ENCODE data around the gene SLMAP.

SLMAP gene

DNA sequence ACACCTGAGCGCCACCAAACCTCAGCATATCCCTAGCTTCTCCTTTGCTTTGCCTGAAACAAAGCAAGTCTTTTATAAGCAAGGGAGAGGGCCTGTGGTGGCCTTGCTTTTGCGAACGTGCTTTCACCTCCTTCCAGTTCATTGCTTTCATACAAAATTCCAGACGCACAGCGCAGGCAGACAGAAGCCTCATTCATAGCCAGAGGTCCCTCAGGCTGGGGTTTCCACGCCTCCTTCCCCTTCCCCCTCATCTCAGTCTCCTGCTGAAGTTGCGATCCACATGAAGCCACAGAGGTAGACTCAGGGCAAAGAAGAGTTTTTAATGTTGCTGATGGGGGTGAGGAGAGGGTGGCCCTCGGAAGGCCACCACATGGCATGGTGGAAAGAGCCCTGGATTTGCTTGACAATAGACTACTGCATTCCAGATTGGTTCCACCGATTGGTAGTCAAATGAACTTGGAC lies 192.7 kb downstream of the SLMAP start:
- no peak for FAIRE-seq

GRCh38 chr3:57949344-57949743 lies 193.2 kb downstream of the SLMAP start:
- no peak for FAIRE-seq
- DNase-seq (ENCODE audit: insufficient read length, low spot score): no peak
- no peak for TF ChIP-seq PAX5 (IDR thresholded peaks at IDR 0.05; ENCODE audit: insufficient read depth, low read length, severe bottlenecking)
- no peak for TF ChIP-seq POLR2A (IDR thresholded peaks at IDR 0.05; ENCODE audit: low read depth, low read length)
- no peak for TF ChIP-seq POU2F2 (IDR thresholded peaks at IDR 0.05; ENCODE audit: low read depth, low read length)
- no peak for TF ChIP-seq POLR2AphosphoS5 (IDR thresholded peaks at IDR 0.05; ENCODE audit: low read depth, low read length)
- no peak for TF ChIP-seq SPI1 (IDR thresholded peaks at IDR 0.05; ENCODE audit: low read depth, low read length)
- TF ChIP-seq TAF1 (IDR thresholded peaks at IDR 0.05; ENCODE audit: low read depth, low read length): no peak

More for the DNA sequence above, 192.7 kb downstream of the SLMAP start:
- no peak for TF ChIP-seq POLR2AphosphoS5 (IDR thresholded peaks at IDR 0.05; ENCODE audit: low read depth, low read length)
- TF ChIP-seq PAX5 (IDR thresholded peaks at IDR 0.05; ENCODE audit: insufficient read depth, low read length, severe bottlenecking): no peak
- TF ChIP-seq POLR2A (IDR thresholded peaks at IDR 0.05; ENCODE audit: low read depth, low read length): no peak
- TF ChIP-seq SPI1 (IDR thresholded peaks at IDR 0.05; ENCODE audit: low read depth, low read length): no peak
- TF ChIP-seq TAF1 (IDR thresholded peaks at IDR 0.05; ENCODE audit: low read depth, low read length): no peak
- no peak for TF ChIP-seq POU2F2 (IDR thresholded peaks at IDR 0.05; ENCODE audit: low read depth, low read length)
- DNase-seq (ENCODE audit: insufficient read length, low spot score): no peak

DNA sequence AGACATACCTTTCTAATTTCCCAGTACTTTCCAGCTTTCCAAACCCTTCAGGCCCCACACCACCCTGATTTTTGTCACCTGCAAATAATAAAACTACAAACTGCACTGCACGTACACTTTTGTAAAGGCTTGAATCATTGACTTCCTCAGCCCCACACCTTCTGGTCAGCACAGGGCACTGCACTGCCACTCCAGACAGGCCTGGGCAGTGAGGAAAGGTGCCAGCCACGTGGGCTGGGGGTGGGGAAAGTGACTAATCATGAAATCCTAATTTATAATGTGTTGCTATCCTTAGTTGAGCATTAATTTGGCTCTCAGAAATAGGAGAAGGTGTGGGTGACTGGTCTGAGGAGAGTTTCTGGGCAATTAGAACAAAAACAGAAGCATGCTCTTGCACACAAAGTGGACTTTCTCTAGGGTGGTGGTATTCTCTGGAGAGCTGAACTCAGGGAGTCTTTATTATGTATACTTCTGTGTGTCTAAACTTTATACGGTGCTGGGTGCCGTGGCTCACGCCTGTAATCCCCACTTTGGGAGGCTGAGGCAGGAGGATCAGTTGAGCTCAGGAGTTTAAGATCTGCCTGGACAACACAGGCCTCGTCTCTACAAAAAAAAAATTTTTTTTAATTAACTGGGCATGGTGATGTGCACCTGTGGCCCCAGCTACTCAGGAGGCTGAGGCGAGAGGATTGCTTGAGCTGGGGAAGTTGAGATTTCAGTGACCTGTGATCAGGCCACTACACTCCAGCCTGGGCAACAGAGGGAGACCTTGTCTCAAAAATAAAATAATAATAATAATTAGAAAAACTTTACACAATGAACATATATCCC lies 193.9 kb downstream of the SLMAP start:
- DNase-seq (ENCODE audit: insufficient read length, low spot score) (no peak), FAIRE-seq (no peak)
- TF ChIP-seq POU2F2 (IDR thresholded peaks at IDR 0.05; ENCODE audit: low read depth, low read length): no peak
- TF ChIP-seq SPI1 (IDR thresholded peaks at IDR 0.05; ENCODE audit: low read depth, low read length): no peak
- no peak for TF ChIP-seq PAX5 (IDR thresholded peaks at IDR 0.05; ENCODE audit: insufficient read depth, low read length, severe bottlenecking)
- no peak for TF ChIP-seq POLR2A (IDR thresholded peaks at IDR 0.05; ENCODE audit: low read depth, low read length)
- TF ChIP-seq TAF1 (IDR thresholded peaks at IDR 0.05; ENCODE audit: low read depth, low read length): no peak
- no peak for TF ChIP-seq POLR2AphosphoS5 (IDR thresholded peaks at IDR 0.05; ENCODE audit: low read depth, low read length)

DNA sequence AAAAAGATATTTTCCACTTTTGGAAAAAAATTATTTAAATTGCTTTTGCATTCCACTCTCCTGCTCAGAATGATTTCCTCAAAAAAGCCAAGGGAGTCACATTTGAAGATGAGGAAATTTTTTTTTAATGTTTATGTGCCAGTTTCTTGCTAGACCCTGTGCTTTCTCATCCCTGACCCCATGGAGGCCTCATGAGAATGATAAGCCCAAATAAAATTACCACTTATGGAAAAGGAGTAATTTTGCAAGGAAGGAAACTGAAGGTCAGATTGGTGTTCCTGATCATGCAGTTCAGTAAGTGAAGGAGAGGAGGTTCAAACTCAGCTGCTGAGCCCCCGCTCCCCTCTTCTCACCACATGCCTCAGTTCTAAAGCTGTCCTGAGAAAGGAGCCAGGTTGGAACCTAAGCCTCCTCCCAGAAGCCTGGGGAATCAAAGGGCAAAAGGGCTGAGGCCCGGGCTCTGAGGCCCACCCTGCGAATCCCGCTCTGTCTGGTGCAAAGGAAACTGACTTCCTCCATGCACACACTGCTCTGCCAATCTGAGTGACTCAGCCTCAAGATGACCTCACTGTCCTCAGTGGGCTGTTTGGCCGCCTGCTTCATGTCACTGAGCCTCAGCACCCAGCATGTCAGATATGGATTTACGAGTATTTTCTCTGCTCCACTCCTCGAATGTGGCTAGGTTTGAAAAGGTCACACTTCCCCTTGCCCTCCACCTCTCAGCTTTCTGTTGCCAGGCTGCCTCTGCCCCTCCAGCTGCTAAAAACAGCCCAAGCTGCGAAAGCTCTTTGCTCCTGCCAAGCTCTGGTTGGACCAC lies 195.2 kb downstream of the SLMAP start:
- FAIRE-seq (no peak), DNase-seq (ENCODE audit: insufficient read length, low spot score) (no peak)
- TF ChIP-seq POLR2AphosphoS5 (IDR thresholded peaks at IDR 0.05; ENCODE audit: low read depth, low read length) (no peak), SPI1 (IDR thresholded peaks at IDR 0.05; ENCODE audit: low read depth, low read length) (0 out of 2 replicates have a peak, but pooled peaks have one; percentile 4)

DNA sequence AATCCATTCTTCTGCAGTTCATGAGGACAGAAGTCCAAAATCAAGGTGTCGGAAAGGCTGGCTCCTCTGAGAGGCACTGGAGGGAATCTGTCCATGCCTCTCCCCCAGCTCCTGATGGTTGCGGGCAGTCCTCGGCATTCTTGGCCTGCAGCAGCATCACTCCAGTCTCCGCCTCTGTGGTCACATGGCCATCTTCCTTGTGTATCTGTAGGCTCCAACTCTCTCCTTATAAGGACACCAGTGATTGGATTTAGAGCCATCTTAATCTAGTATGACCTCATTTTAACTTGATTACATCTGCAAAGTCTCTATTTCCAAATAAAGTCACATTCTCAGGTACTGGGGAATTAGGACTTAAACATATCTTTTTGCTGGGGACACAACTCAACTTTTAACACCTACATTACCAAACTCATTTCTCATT lies 196.1 kb downstream of the SLMAP start:
- FAIRE-seq (no peak), DNase-seq (ENCODE audit: insufficient read length, low spot score) (no peak)
- no peak for TF ChIP-seq PAX5 (IDR thresholded peaks at IDR 0.05; ENCODE audit: insufficient read depth, low read length, severe bottlenecking)
- TF ChIP-seq TAF1 (IDR thresholded peaks at IDR 0.05; ENCODE audit: low read depth, low read length): no peak
- no peak for TF ChIP-seq POLR2AphosphoS5 (IDR thresholded peaks at IDR 0.05; ENCODE audit: low read depth, low read length)
- TF ChIP-seq POU2F2 (IDR thresholded peaks at IDR 0.05; ENCODE audit: low read depth, low read length): no peak
- TF ChIP-seq POLR2A (IDR thresholded peaks at IDR 0.05; ENCODE audit: low read depth, low read length): no peak
- no peak for TF ChIP-seq SPI1 (IDR thresholded peaks at IDR 0.05; ENCODE audit: low read depth, low read length)

GRCh38 chr3:57952651-57953050 lies 196.5 kb downstream of the SLMAP start:
- no peak for TF ChIP-seq TAF1 (IDR thresholded peaks at IDR 0.05; ENCODE audit: low read depth, low read length)
- no peak for TF ChIP-seq SPI1 (IDR thresholded peaks at IDR 0.05; ENCODE audit: low read depth, low read length)
- no peak for TF ChIP-seq POLR2A (IDR thresholded peaks at IDR 0.05; ENCODE audit: low read depth, low read length)
- no peak for TF ChIP-seq POLR2AphosphoS5 (IDR thresholded peaks at IDR 0.05; ENCODE audit: low read depth, low read length)
- no peak for TF ChIP-seq PAX5 (IDR thresholded peaks at IDR 0.05; ENCODE audit: insufficient read depth, low read length, severe bottlenecking)
- TF ChIP-seq POU2F2 (IDR thresholded peaks at IDR 0.05; ENCODE audit: low read depth, low read length): no peak
- no peak for DNase-seq (ENCODE audit: insufficient read length, low spot score)
- FAIRE-seq: no peak

- TF ChIP-seq TAF1 (IDR thresholded peaks at IDR 0.05; ENCODE audit: low read depth, low read length) (no peak), POLR2AphosphoS5 (IDR thresholded peaks at IDR 0.05; ENCODE audit: low read depth, low read length) (no peak), POU2F2 (IDR thresholded peaks at IDR 0.05; ENCODE audit: low read depth, low read length) (no peak), SPI1 (IDR thresholded peaks at IDR 0.05; ENCODE audit: low read depth, low read length) (no peak), PAX5 (IDR thresholded peaks at IDR 0.05; ENCODE audit: insufficient read depth, low read length, severe bottlenecking) (no peak), POLR2A (IDR thresholded peaks at IDR 0.05; ENCODE audit: low read depth, low read length) (no peak)
- DNase-seq (ENCODE audit: insufficient read length, low spot score) (no peak), FAIRE-seq (no peak)
Observed at GRCh38 chr3:57953576-57953975, 197.5 kb downstream of the SLMAP start.

DNA sequence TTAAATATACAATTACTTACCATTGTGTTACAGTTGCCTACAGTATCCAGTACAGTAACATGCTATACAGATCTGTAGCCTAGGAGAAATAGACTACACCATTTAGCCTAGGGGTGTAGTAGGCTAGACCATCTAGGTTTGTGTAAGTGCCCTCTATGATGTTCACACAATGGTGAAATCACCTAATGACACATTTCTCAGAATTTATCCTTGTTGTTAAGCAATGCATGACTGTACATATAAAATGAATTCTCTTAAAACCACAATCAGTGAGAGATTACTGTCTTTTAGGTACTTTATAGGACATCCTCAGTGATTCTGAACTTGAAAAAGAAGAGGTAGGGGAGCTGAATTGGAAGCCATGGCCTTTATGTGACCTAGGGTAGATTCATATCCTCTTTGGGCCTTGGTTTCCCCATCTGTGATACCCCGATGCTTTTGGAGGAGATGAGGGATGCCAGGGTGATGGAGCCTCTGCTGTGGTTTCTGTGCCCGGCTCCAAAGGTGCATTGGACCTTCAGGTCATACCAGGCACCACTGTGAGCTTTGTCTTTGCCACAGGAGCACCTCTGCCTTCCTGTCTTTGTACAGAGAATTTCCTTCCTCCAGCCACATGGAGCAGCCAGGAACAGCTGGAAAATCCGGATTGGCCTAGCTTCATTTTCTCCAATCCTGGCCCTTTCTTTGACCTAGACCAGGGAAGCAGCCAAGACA lies 200.2 kb downstream of the SLMAP start:
- FAIRE-seq (no peak), DNase-seq (ENCODE audit: insufficient read length, low spot score) (no peak)
- no peak for TF ChIP-seq TAF1 (IDR thresholded peaks at IDR 0.05; ENCODE audit: low read depth, low read length)
- TF ChIP-seq PAX5 (IDR thresholded peaks at IDR 0.05; ENCODE audit: insufficient read depth, low read length, severe bottlenecking): no peak
- TF ChIP-seq POU2F2 (IDR thresholded peaks at IDR 0.05; ENCODE audit: low read depth, low read length): no peak
- TF ChIP-seq SPI1 (IDR thresholded peaks at IDR 0.05; ENCODE audit: low read depth, low read length): no peak
- TF ChIP-seq POLR2AphosphoS5 (IDR thresholded peaks at IDR 0.05; ENCODE audit: low read depth, low read length): no peak
- TF ChIP-seq POLR2A (IDR thresholded peaks at IDR 0.05; ENCODE audit: low read depth, low read length): no peak

GRCh38 chr3:57956833-57957174 lies 200.7 kb downstream of the SLMAP start:
- TF ChIP-seq SPI1 (IDR thresholded peaks at IDR 0.05; ENCODE audit: low read depth, low read length): no peak
- DNase-seq (ENCODE audit: insufficient read length, low spot score) (no peak), FAIRE-seq (no peak)
